GM23338 (cell line): ENCODE data around the gene ADI1. TPM values are rescaled to one million over a fixed set of nuclear protein-coding genes. Genes with fewer than 3 reads are reported as not detected.
A peak's percentile ranks its signal among the peaks of the same experiment; 100 is the strongest.

Experiments used
- ATAC-seq: fragments of 200-7000 bp; cut with Tn5 transposase; 3 replicates; pipeline ENCODE4 v1.9.1; 2020
- DNase-seq: peaks from one replicate; pipeline ENCODE4 v3.0.0-alpha.2; 2015; ENCODE audit warnings: low spot score
- H2AFZ ChIP-seq: fragments of 200-600 bp; sonication (generic); 2 replicates; pipeline ENCODE4 v1.8.0; 2016; ENCODE audit warnings: antibody characterized with exemption, mild to moderate bottlenecking, moderate library complexity
- H3F3A ChIP-seq: fragments of 200-600 bp; sonication (generic); replicated peaks from 2 replicates; pipeline ENCODE4 v1.8.0; 2017; ENCODE audit warnings: antibody characterized with exemption, mixed run types, low read depth
- H3K27ac ChIP-seq: fragments of 200-600 bp; sonication (generic); 2 replicates; pipeline ENCODE4 v1.6.1; 2016; ENCODE audit warnings: low read depth
- H3K27me3 ChIP-seq: fragments of 200-600 bp; sonication (generic); 2 replicates; pipeline ENCODE4 v1.8.0; 2016; ENCODE audit warnings: mild to moderate bottlenecking, mixed run types, moderate library complexity; ENCODE audit not compliant: insufficient read depth
- H3K36me3 ChIP-seq: fragments of 200-600 bp; sonication (generic); 2 replicates; pipeline ENCODE4 v1.8.0; 2016; ENCODE audit warnings: mild to moderate bottlenecking; ENCODE audit not compliant: insufficient read depth
- H3K4me1 ChIP-seq: fragments of 200-600 bp; sonication (generic); 2 replicates; pipeline ENCODE4 v1.8.0; 2016; ENCODE audit warnings: mild to moderate bottlenecking, moderate library complexity; ENCODE audit not compliant: insufficient read depth
- H3K4me2 ChIP-seq: fragments of 200-600 bp; sonication (generic); 2 replicates; pipeline ENCODE4 v1.7.1; 2017; ENCODE audit warnings: mixed run types
- H3K4me3 ChIP-seq: fragments of 200-600 bp; sonication (generic); 2 replicates; pipeline ENCODE4 v1.6.1; 2016; ENCODE audit warnings: mixed run types
- H3K79me2 ChIP-seq: fragments of 200-600 bp; sonication (generic); replicated peaks from 2 replicates; pipeline ENCODE4 v1.8.0; 2017; ENCODE audit warnings: mild to moderate bottlenecking; ENCODE audit not compliant: insufficient read depth
- H3K9me2 ChIP-seq: fragments of 200-600 bp; sonication (generic); 2 replicates; pipeline ENCODE4 v1.8.0; 2017; ENCODE audit not compliant: insufficient read depth
- H4K20me1 ChIP-seq: fragments of 200-600 bp; sonication (generic); replicated peaks from 2 replicates; pipeline ENCODE4 v1.8.0; 2017; ENCODE audit warnings: mild to moderate bottlenecking; ENCODE audit not compliant: insufficient read depth
- H3K27ac Mint-ChIP-seq: 2 replicates; pipeline ENCODE4 v1.8.0; 2020; ENCODE audit warnings: inconsistent platforms, mild to moderate bottlenecking, moderate library complexity, mixed read lengths
- H3K27me3 Mint-ChIP-seq: 3 replicates; pipeline ENCODE4 v1.8.0; 2022; ENCODE audit warnings: low read depth, mild to moderate bottlenecking, moderate library complexity, mixed read lengths, inconsistent platforms; ENCODE audit not compliant: insufficient read depth, poor library complexity
- H3K36me3 Mint-ChIP-seq: 3 replicates; pipeline ENCODE4 v1.8.0; 2021; ENCODE audit warnings: low read depth, mild to moderate bottlenecking, inconsistent platforms, moderate library complexity, mixed read lengths
- H3K4me1 Mint-ChIP-seq: 3 replicates; pipeline ENCODE4 v1.8.0; 2020; ENCODE audit warnings: mild to moderate bottlenecking, inconsistent platforms, mixed read lengths
- H3K4me3 Mint-ChIP-seq: 3 replicates; pipeline ENCODE4 v1.8.0; 2021; ENCODE audit warnings: moderate library complexity, mild to moderate bottlenecking, inconsistent platforms, mixed read lengths
- H3K9me3 Mint-ChIP-seq: 3 replicates; pipeline ENCODE4 v1.8.0; 2020; ENCODE audit warnings: moderate library complexity, mild to moderate bottlenecking, inconsistent platforms, mixed read lengths
- CREB1 ChIP-seq: fragments of 250-450 bp; sonication (Bioruptor Pico); IDR thresholded peaks from 2 replicates; pipeline ENCODE4 v1.5.0; 2020; ENCODE audit warnings: low read depth, mild to moderate bottlenecking, moderate library complexity
- POLR2AphosphoS5 ChIP-seq: IDR thresholded peaks from 2 replicates; pipeline ENCODE4 v1.6.1; 2016; ENCODE audit warnings: antibody characterized with exemption, low read depth
- STAT1 ChIP-seq: IDR thresholded peaks from one replicate; pipeline ENCODE4 v1.6.1; 2016; ENCODE audit warnings: antibody characterized with exemption; ENCODE audit not compliant: unreplicated experiment
- long read RNA-seq: library from polyadenylated mRNA; unstranded; transcript quantifications from one replicate; pipeline ENCODE4 v2.0.0, GENCODE V29; 2020; ENCODE audit not compliant: unreplicated experiment
- polyA plus RNA-seq: library from polyadenylated mRNA; unstranded; fragments of >200 nt; fragmentation: Nextera tagmentation; extraction: Ambion mirVana; gene quantifications from 2 replicates; pipeline ENCODE4 v1.2.1, GENCODE V29; 2016
- total RNA-seq: library from RNA; depleted of rRNA; stranded (reverse); fragments of >200 nt; shearing (Covaris generic); gene quantifications from 2 replicates; pipeline ENCODE4 v1.2.3, GENCODE V29; 2014; rRNA removed
- TF ChIP-seq, protein P1 (sequence below): IDR thresholded peaks from one replicate; pipeline ENCODE4 v1.6.1; 2018; ENCODE audit warnings: antibody characterized with exemption; ENCODE audit not compliant: unreplicated experiment
- TF ChIP-seq, protein P2 (sequence below), 2 experiments: fragments of 200-600 bp in 1 of 2; sonication (generic) in 1 of 2; conservative IDR thresholded peaks; 2 replicates each; pipeline versions ENCODE4 v1.5.1 to v1.6.1; 2016 to 2017; ENCODE audit warnings: antibody characterized with exemption in 2 of 2, low read depth in 2 of 2, mild to moderate bottlenecking in 2 of 2, moderate library complexity in 1 of 2
- TF ChIP-seq, protein P3 (sequence below): fragments of 250-450 bp; sonication (Bioruptor Pico); IDR thresholded peaks from 2 replicates; pipeline ENCODE4 v1.5.0; 2020; ENCODE audit warnings: mild to moderate bottlenecking, moderate library complexity

The ADI1 gene, protein sequence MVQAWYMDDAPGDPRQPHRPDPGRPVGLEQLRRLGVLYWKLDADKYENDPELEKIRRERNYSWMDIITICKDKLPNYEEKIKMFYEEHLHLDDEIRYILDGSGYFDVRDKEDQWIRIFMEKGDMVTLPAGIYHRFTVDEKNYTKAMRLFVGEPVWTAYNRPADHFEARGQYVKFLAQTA
- total RNA-seq (16.3 and 17.3 TPM in 2 replicates), polyA plus RNA-seq (31.9 and 34.1 TPM in 2 replicates)
- long read RNA-seq, transcript ADI1-201 (4 exons, 2,391 nt): major isoform, 61 of 62 reads
- long read RNA-seq, partial matches to known transcripts: 0 of 62 reads
- long read RNA-seq, other reads (novel, unspliced or antisense): 1 of 62 reads

DNA sequence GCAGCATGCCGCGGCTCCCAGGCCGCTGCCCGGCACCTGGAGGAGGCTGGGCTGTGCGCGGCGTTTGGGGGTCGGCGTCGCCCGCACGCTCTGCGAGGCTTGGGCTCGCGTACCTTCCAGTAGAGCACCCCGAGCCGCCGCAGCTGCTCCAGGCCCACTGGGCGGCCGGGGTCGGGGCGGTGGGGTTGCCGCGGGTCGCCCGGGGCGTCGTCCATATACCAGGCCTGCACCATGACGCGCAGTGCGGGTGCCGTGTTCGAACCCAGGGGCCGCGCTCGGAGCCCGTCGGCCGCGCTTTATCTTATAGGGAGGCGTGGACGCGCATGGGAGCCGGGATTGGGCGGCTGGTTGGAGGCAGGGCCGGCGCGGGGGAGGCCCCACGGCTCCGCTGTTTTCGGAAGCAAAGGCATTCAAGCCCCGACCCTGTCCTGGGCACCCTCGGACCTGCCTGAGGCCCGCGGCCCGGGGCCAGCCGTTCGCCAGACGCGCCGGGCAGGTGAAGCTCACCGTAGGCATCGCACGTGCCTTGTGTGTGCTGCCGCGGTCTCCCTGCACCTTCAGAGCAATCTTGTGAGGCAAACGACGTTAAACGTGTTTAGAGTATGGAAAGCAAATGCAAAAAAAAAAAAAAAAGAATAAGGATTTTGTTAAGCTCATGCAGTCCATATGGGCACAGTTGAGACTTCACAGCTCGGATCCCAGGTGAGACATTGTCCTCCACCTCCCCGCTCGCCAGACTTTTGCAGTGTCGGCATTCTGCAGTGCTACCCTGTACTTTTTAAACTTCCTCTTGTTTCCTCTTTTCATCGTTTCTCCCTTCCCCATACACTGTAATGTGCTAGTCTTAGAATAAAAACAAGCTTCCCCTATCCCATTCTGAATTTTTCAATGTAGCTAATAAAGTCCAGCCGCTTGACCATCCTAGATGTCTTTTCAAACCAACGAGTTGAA lies at the start of gene ADI1:
Gene ADI1, minus strand, starts transcription at position 277 of the 951 bp plus-strand sequence. Its CDS starts 44 bp downstream, at position 233.
- H3K27ac ChIP-seq: peak within 1 kb of the TSS; percentile 93
- H3K4me3 Mint-ChIP-seq: peak within 1 kb of the TSS; percentile 74
- H3K4me1 ChIP-seq: 0 out of 2 replicates have a peak, but pooled peaks cover 6% of the 10 kb centered on the region
- peaks cover 10% of the 10 kb centered on the region; the same call in 2 of the 3 replicates for H3K9me3 Mint-ChIP-seq
- H4K20me1 ChIP-seq: no peaks in the 10 kb centered on the region
- H3K36me3 Mint-ChIP-seq: peaks cover 19% of the 10 kb centered on the region
- TF ChIP-seq STAT1 (no peak), POLR2AphosphoS5 (peak; percentile 88), CREB1 (CRISPR knock-in tag) (peak; percentile 54; the same call in 1 of the 2 replicates)
- H3K79me2 ChIP-seq: peaks cover 23% of the 10 kb centered on the region
- peak; percentile 84 for DNase-seq
- peak within 1 kb of the TSS; percentile 89 for H3K27ac Mint-ChIP-seq
- ATAC-seq: peak; percentile 80
- no peaks in the 10 kb centered on the region for H3K36me3 ChIP-seq
- H3F3A ChIP-seq: 0 out of 2 replicates have a peak, but pooled peaks cover 8% of the 10 kb centered on the region
- 0 out of 2 replicates have a peak, but pooled peaks cover 5% of the 10 kb centered on the region for H3K27me3 ChIP-seq
- peak within 1 kb of the TSS; percentile 92 for H3K4me2 ChIP-seq
- H2AFZ ChIP-seq: peak within 1 kb of the TSS; percentile 78; the same call in 1 of the 2 replicates
- peaks cover 18% of the 10 kb centered on the region for H3K27me3 Mint-ChIP-seq
- peak within 1 kb of the TSS; percentile 64 for H3K4me3 ChIP-seq
- peaks cover 23% of the 10 kb centered on the region for H3K4me1 Mint-ChIP-seq
- H3K9me2 ChIP-seq: no peaks in the 10 kb centered on the region

DNA sequence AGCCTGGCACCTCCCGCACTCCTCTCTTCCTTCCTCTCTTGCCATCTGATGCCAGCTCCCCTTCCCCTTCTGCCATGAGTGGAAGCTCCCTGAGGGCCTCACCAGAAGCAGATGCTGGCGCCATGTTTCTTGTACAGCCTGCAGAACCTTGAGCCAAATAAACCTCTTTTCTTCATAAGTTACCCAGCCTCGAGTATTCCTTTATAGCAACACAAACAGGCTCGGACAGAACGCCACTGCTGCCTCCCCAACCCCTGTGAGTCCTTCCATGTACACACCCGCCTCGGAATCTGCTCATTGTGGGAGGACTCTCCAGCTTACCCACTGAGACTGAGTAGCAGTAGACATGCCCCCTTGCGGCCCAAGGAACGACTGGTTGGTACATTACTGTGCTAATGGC lies 47.5 kb upstream of the ADI1 start:
- ATAC-seq: no peak
- Histone ChIP-seq H3K79me2 (no peaks in the 10 kb centered on the region), H4K20me1 (no peaks in the 10 kb centered on the region; the same call in 1 of the 2 replicates), H3K4me3 (no peak overlapping the region), H3F3A (no peaks in the 10 kb centered on the region), H3K4me1 (no peaks in the 10 kb centered on the region), H3K9me2 (no peaks in the 10 kb centered on the region), H2AFZ (no peak overlapping the region), H3K27me3 (no peaks in the 10 kb centered on the region), H3K27ac (no peak overlapping the region), H3K4me2 (no peak overlapping the region), H3K36me3 (no peaks in the 10 kb centered on the region)
- Mint-ChIP-seq H3K4me3 (no peak overlapping the region), H3K9me3 (no peaks in the 10 kb centered on the region), H3K27me3 (peaks cover 5% of the 10 kb centered on the region), H3K27ac (no peak overlapping the region), H3K4me1 (peaks cover 2% of the 10 kb centered on the region; the same call in 1 of the 3 replicates), H3K36me3 (peaks cover 8% of the 10 kb centered on the region)
- DNase-seq: no peak
- TF ChIP-seq, protein P1, sequence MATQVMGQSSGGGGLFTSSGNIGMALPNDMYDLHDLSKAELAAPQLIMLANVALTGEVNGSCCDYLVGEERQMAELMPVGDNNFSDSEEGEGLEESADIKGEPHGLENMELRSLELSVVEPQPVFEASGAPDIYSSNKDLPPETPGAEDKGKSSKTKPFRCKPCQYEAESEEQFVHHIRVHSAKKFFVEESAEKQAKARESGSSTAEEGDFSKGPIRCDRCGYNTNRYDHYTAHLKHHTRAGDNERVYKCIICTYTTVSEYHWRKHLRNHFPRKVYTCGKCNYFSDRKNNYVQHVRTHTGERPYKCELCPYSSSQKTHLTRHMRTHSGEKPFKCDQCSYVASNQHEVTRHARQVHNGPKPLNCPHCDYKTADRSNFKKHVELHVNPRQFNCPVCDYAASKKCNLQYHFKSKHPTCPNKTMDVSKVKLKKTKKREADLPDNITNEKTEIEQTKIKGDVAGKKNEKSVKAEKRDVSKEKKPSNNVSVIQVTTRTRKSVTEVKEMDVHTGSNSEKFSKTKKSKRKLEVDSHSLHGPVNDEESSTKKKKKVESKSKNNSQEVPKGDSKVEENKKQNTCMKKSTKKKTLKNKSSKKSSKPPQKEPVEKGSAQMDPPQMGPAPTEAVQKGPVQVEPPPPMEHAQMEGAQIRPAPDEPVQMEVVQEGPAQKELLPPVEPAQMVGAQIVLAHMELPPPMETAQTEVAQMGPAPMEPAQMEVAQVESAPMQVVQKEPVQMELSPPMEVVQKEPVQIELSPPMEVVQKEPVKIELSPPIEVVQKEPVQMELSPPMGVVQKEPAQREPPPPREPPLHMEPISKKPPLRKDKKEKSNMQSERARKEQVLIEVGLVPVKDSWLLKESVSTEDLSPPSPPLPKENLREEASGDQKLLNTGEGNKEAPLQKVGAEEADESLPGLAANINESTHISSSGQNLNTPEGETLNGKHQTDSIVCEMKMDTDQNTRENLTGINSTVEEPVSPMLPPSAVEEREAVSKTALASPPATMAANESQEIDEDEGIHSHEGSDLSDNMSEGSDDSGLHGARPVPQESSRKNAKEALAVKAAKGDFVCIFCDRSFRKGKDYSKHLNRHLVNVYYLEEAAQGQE: no peak
- TF ChIP-seq, protein P2, sequence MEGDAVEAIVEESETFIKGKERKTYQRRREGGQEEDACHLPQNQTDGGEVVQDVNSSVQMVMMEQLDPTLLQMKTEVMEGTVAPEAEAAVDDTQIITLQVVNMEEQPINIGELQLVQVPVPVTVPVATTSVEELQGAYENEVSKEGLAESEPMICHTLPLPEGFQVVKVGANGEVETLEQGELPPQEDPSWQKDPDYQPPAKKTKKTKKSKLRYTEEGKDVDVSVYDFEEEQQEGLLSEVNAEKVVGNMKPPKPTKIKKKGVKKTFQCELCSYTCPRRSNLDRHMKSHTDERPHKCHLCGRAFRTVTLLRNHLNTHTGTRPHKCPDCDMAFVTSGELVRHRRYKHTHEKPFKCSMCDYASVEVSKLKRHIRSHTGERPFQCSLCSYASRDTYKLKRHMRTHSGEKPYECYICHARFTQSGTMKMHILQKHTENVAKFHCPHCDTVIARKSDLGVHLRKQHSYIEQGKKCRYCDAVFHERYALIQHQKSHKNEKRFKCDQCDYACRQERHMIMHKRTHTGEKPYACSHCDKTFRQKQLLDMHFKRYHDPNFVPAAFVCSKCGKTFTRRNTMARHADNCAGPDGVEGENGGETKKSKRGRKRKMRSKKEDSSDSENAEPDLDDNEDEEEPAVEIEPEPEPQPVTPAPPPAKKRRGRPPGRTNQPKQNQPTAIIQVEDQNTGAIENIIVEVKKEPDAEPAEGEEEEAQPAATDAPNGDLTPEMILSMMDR (conservative IDR thresholded peaks at IDR 0.05; ENCODE audit: low read depth in 2 of 2): no peak
- TF ChIP-seq, protein P3, sequence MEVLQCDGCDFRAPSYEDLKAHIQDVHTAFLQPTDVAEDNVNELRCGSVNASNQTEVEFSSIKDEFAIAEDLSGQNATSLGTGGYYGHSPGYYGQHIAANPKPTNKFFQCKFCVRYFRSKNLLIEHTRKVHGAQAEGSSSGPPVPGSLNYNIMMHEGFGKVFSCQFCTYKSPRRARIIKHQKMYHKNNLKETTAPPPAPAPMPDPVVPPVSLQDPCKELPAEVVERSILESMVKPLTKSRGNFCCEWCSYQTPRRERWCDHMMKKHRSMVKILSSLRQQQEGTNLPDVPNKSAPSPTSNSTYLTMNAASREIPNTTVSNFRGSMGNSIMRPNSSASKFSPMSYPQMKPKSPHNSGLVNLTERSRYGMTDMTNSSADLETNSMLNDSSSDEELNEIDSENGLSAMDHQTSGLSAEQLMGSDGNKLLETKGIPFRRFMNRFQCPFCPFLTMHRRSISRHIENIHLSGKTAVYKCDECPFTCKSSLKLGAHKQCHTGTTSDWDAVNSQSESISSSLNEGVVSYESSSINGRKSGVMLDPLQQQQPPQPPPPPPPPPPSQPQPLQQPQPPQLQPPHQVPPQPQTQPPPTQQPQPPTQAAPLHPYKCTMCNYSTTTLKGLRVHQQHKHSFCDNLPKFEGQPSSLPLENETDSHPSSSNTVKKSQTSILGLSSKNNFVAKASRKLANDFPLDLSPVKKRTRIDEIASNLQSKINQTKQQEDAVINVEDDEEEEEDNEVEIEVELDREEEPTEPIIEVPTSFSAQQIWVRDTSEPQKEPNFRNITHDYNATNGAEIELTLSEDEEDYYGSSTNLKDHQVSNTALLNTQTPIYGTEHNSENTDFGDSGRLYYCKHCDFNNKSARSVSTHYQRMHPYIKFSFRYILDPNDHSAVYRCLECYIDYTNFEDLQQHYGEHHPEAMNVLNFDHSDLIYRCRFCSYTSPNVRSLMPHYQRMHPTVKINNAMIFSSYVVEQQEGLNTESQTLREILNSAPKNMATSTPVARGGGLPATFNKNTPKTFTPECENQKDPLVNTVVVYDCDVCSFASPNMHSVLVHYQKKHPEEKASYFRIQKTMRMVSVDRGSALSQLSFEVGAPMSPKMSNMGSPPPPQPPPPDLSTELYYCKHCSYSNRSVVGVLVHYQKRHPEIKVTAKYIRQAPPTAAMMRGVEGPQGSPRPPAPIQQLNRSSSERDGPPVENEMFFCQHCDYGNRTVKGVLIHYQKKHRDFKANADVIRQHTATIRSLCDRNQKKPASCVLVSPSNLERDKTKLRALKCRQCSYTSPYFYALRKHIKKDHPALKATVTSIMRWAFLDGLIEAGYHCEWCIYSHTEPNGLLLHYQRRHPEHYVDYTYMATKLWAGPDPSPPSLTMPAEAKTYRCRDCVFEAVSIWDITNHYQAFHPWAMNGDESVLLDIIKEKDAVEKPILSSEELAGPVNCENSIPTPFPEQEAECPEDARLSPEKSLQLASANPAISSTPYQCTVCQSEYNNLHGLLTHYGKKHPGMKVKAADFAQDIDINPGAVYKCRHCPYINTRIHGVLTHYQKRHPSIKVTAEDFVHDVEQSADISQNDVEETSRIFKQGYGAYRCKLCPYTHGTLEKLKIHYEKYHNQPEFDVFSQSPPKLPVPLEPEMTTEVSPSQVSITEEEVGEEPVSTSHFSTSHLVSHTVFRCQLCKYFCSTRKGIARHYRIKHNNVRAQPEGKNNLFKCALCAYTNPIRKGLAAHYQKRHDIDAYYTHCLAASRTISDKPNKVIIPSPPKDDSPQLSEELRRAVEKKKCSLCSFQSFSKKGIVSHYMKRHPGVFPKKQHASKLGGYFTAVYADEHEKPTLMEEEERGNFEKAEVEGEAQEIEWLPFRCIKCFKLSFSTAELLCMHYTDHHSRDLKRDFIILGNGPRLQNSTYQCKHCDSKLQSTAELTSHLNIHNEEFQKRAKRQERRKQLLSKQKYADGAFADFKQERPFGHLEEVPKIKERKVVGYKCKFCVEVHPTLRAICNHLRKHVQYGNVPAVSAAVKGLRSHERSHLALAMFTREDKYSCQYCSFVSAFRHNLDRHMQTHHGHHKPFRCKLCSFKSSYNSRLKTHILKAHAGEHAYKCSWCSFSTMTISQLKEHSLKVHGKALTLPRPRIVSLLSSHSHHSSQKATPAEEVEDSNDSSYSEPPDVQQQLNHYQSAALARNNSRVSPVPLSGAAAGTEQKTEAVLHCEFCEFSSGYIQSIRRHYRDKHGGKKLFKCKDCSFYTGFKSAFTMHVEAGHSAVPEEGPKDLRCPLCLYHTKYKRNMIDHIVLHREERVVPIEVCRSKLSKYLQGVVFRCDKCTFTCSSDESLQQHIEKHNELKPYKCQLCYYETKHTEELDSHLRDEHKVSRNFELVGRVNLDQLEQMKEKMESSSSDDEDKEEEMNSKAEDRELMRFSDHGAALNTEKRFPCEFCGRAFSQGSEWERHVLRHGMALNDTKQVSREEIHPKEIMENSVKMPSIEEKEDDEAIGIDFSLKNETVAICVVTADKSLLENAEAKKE: no peak
